K562 (cell line): ENCODE measurements around the gene HEMK1. TPM values are rescaled to one million over a fixed set of nuclear protein-coding genes. Genes with fewer than 3 reads are reported as not detected.

ENCODE experiments used
- ARID2 ChIP-seq: fragments of 450-650 bp; IDR thresholded peaks from 2 replicates; pipeline ENCODE4 v1.6.1; 2017; ENCODE audit warnings: antibody characterized with exemption, mild to moderate bottlenecking
- ASH1L ChIP-seq: fragments of 450-650 bp; IDR thresholded peaks from 2 replicates; pipeline ENCODE4 v1.6.1; 2018; ENCODE audit warnings: borderline replicate concordance, mild to moderate bottlenecking, low read depth; ENCODE audit not compliant: partially characterized antibody
- ATF6 ChIP-seq: sonication (generic); formaldehyde crosslinking; IDR thresholded peaks from 2 replicates; pipeline ENCODE4 v1.4.0; 2020; ENCODE audit warnings: mild to moderate bottlenecking, missing genetic modification reagents
- CBFA2T3 ChIP-seq: fragments of 450-650 bp; IDR thresholded peaks from 2 replicates; pipeline ENCODE4 v1.6.1; 2017
- CBX1 ChIP-seq: sonication (generic); IDR thresholded peaks from 2 replicates; pipeline ENCODE4 v1.6.1; 2016; ENCODE audit warnings: antibody characterized with exemption, low read depth, mild to moderate bottlenecking
- CC2D1A ChIP-seq: fragments of 450-650 bp; IDR thresholded peaks from 2 replicates; pipeline ENCODE4 v1.6.1; 2017; ENCODE audit warnings: mild to moderate bottlenecking
- E2F3 ChIP-seq: fragments of 250-450 bp; sonication (Bioruptor Pico); IDR thresholded peaks from 2 replicates; pipeline ENCODE4 v1.4.0; 2020; ENCODE audit warnings: mild to moderate bottlenecking
- ETV5 ChIP-seq: sonication (generic); formaldehyde crosslinking; IDR thresholded peaks from 2 replicates; pipeline ENCODE4 v1.4.0; 2020; ENCODE audit warnings: low read depth, mild to moderate bottlenecking, missing genetic modification reagents
- HIVEP1 ChIP-seq: fragments of 250-450 bp; sonication (Bioruptor Pico); IDR thresholded peaks from 2 replicates; pipeline ENCODE4 v1.4.0; 2020; ENCODE audit warnings: mild to moderate bottlenecking
- IFI16 ChIP-seq: fragments of 250-450 bp; sonication (Bioruptor Pico); IDR thresholded peaks from 2 replicates; pipeline ENCODE4 v2.1.2; 2022; ENCODE audit warnings: mild to moderate bottlenecking, inconsistent platforms
- MCM5 ChIP-seq: fragments of 450-650 bp; IDR thresholded peaks from 2 replicates; pipeline ENCODE4 v1.6.1; 2016; ENCODE audit warnings: low read depth
- MEF2A ChIP-seq: IDR thresholded peaks from 2 replicates; pipeline ENCODE4 v1.6.1; 2011; ENCODE audit warnings: low read depth, mild to moderate bottlenecking, low read length, moderate library complexity; ENCODE audit not compliant: control insufficient read depth
- MLLT1 ChIP-seq, 2 experiments: fragments of 450-650 bp; IDR thresholded peaks; 2 replicates each; pipeline ENCODE4 v1.6.1; 2016
- MTA3 ChIP-seq: fragments of 450-650 bp; formaldehyde crosslinking; IDR thresholded peaks from 2 replicates; pipeline ENCODE4 v1.6.1; 2017; ENCODE audit warnings: mild to moderate bottlenecking, borderline replicate concordance
- NR0B1 ChIP-seq: fragments of 450-650 bp; IDR thresholded peaks from one replicate; pipeline ENCODE4 v1.6.1; 2018; ENCODE audit warnings: mild to moderate bottlenecking, moderate library complexity; ENCODE audit not compliant: partially characterized antibody
- RB1 ChIP-seq: fragments of 450-650 bp; IDR thresholded peaks from 2 replicates; pipeline ENCODE4 v1.6.1; 2017; ENCODE audit warnings: low read depth, mild to moderate bottlenecking
- RBBP5 ChIP-seq: fragments of 200-600 bp; sonication (generic); IDR thresholded peaks from 2 replicates; pipeline ENCODE4 v1.6.1; 2012; ENCODE audit warnings: borderline replicate concordance, mild to moderate bottlenecking, low read length, control low read depth, inconsistent platforms; ENCODE audit not compliant: insufficient read depth, poor library complexity, severe bottlenecking
- RBM14 ChIP-seq: fragments of 200-400 bp; formaldehyde crosslinking; IDR thresholded peaks from 2 replicates; pipeline ENCODE4 v1.6.1; 2018; ENCODE audit warnings: low read depth, mild to moderate bottlenecking, low read length, moderate library complexity, borderline replicate concordance; ENCODE audit not compliant: insufficient read depth
- RBM25 ChIP-seq: fragments of 200-400 bp; formaldehyde crosslinking; IDR thresholded peaks from 2 replicates; pipeline ENCODE4 v1.6.1; 2018; ENCODE audit warnings: low read length, low read depth, moderate library complexity; ENCODE audit not compliant: severe bottlenecking
- SIN3A ChIP-seq, 2 experiments: fragments of 150-350 bp in 1 of 2; IDR thresholded peaks; 2 replicates each; pipeline ENCODE4 v1.6.1; 2011 to 2016; ENCODE audit warnings: borderline replicate concordance in 2 of 2, low read depth in 2 of 2, low read length in 2 of 2, mild to moderate bottlenecking in 2 of 2, moderate library complexity in 2 of 2; ENCODE audit not compliant: control insufficient read depth in 1 of 2
- STAT5B ChIP-seq: fragments of 250-450 bp; sonication (Bioruptor Pico); IDR thresholded peaks from 2 replicates; pipeline ENCODE4 v1.8.0; 2021; ENCODE audit warnings: mild to moderate bottlenecking, inconsistent platforms
- ZKSCAN8 ChIP-seq: fragments of 200-800 bp; sonication (Bioruptor generic); IDR thresholded peaks from 2 replicates; pipeline ENCODE4 v1.6.1; 2016; ENCODE audit warnings: missing genetic modification characterization, missing compliant biosample characterization
- ZNF384 ChIP-seq: IDR thresholded peaks from 2 replicates; pipeline ENCODE4 v1.6.1; 2012; ENCODE audit warnings: low read depth, low read length, improper control_type of control experiment
- polyA plus RNA-seq, 8 experiments: library from polyadenylated mRNA; depleted of rRNA in 4 of 8; stranded (reverse) in 5 of 8; unstranded in 3 of 8; fragments of >200 nt; fragmentation: Nextera tagmentation in 2 of 8; fragmentation: Illumina TruSeq in 1 of 8; extraction: Ambion mirVana in 2 of 8; extraction: Trizol in 1 of 8; gene quantifications; 2 replicates each; pipeline versions ENCODE4 v1.2.1 to v1.2.3, GENCODE V29; 2011 to 2014; ENCODE audit warnings: inconsistent platforms in 1 of 8, missing spikeins in 1 of 8
- total RNA-seq, 7 experiments: library from RNA; depleted of rRNA in 6 of 7; stranded (reverse); fragments of >200 nt in 6 of 7; fragmentation: Illumina TruSeq in 2 of 7; extraction: Trizol in 2 of 7; gene quantifications; 2 replicates each; pipeline versions ENCODE4 v1.2.1 to v1.2.3, GENCODE V29; 2011 to 2021; ENCODE audit warnings: low replicate concordance in 1 of 7

Gene HEMK1
- total and polyA plus RNA-seq, 9 of the 15 experiments (the other 6 are each of a cell fraction or from before 2014, with no cell fraction given), result 2.0 to 16.8 (median 11.4) TPM

- TF ChIP-seq NR0B1 (no peak), RBBP5 (no peak), STAT5B (CRISPR knock-in tag) (no peak), MCM5 (no peak), ARID2 (no peak), IFI16 (CRISPR knock-in tag) (no peak), CBFA2T3 (peak; percentile 75), ZKSCAN8 (CRISPR knock-in tag) (no peak), SIN3A (IDR thresholded peaks at IDR 0.05; ENCODE audit: borderline replicate concordance in 2 of 2, control insufficient read depth in 1 of 2, low read depth in 2 of 2, low read length in 2 of 2) (0 out of 4 replicates have a peak, but pooled peaks of 1 of the 2 experiments have one; percentile 83), E2F3 (CRISPR knock-in tag) (peak; percentile 73; the same call in 1 of the 2 replicates), ATF6 (CRISPR knock-in tag) (no peak), ZNF384 (no peak), CBX1 (no peak), HIVEP1 (CRISPR knock-in tag) (peak; percentile 62; the same call in 1 of the 2 replicates), ASH1L (peak; percentile 66), MTA3 (peak; percentile 69), RBM14 (no peak), CC2D1A (peak; percentile 97; the same call in 1 of the 2 replicates), RBM25 (peak; percentile 46), MLLT1 (IDR thresholded peaks at IDR 0.05) (peak; percentile 87 to 89; a peak in 3 of 4 replicates), ETV5 (CRISPR knock-in tag) (no peak; the same call in 1 of the 2 replicates), MEF2A (no peak), RB1 (peak; percentile 79)
Measured at GRCh38 chr3:50611464-50612233, 42.3 kb downstream of the HEMK1 start, which contains the start of gene CISH (continued).
